Activated CD8-positive, alpha-beta memory T cell treated with anti-CD3 and anti-CD28 coated beads, Interleukin-2, amount 10 ng/mL, durations not matched to agents 7 days and 5 days (primary cell): ENCODE measurements around the gene SNORC. TPM values are rescaled to one million over a fixed set of nuclear protein-coding genes. Genes with fewer than 3 reads are reported as not detected.
"Not testable (repeated sequence)": the region's sequence is repeated elsewhere in the genome, so short reads cannot be mapped to it uniquely, and the experiment has no call there.

ENCODE experiments used
- ATAC-seq: fragments of 150-1000 bp; cut with Tn5 transposase; one replicate; pipeline ENCODE4 v1.10.0; 2021; ENCODE audit warnings: moderate library complexity
- CTCF ChIA-PET: fragments of 350-600 bp; sonication (Branson Sonifier 250); formaldehyde crosslinking; loops from one replicate; lab custom pipeline; 2021; ENCODE audit warnings: antibody characterized with exemption; lab: Charles Lee
- DNase-seq: peaks from one replicate; pipeline ENCODE4 v3.0.0-alpha.2; 2020
- H3K27ac Mint-ChIP-seq: one replicate; pipeline ENCODE4 v1.8.0; 2021; ENCODE audit warnings: mild to moderate bottlenecking, mixed read lengths
- H3K27me3 Mint-ChIP-seq: one replicate; pipeline ENCODE4 v1.8.0; 2021; ENCODE audit warnings: mixed read lengths
- H3K36me3 Mint-ChIP-seq: one replicate; pipeline ENCODE4 v1.8.0; 2021; ENCODE audit warnings: mild to moderate bottlenecking, mixed read lengths
- H3K4me1 Mint-ChIP-seq: one replicate; pipeline ENCODE4 v1.8.0; 2021; ENCODE audit warnings: mixed read lengths
- H3K4me3 Mint-ChIP-seq: one replicate; pipeline ENCODE4 v1.8.0; 2021; ENCODE audit warnings: mild to moderate bottlenecking, moderate library complexity, mixed read lengths
- H3K9me3 Mint-ChIP-seq: one replicate; pipeline ENCODE4 v1.8.0; 2022; ENCODE audit warnings: low read depth, mixed read lengths
- total RNA-seq, 2 experiments: library from RNA; stranded (reverse); gene quantifications; one replicate each; pipeline ENCODE4 v1.2.3, GENCODE V29; 2021

SNORC gene
- total RNA-seq, 2 experiments from 2014 or later, result 1.4 to 1.8 TPM

DNA sequence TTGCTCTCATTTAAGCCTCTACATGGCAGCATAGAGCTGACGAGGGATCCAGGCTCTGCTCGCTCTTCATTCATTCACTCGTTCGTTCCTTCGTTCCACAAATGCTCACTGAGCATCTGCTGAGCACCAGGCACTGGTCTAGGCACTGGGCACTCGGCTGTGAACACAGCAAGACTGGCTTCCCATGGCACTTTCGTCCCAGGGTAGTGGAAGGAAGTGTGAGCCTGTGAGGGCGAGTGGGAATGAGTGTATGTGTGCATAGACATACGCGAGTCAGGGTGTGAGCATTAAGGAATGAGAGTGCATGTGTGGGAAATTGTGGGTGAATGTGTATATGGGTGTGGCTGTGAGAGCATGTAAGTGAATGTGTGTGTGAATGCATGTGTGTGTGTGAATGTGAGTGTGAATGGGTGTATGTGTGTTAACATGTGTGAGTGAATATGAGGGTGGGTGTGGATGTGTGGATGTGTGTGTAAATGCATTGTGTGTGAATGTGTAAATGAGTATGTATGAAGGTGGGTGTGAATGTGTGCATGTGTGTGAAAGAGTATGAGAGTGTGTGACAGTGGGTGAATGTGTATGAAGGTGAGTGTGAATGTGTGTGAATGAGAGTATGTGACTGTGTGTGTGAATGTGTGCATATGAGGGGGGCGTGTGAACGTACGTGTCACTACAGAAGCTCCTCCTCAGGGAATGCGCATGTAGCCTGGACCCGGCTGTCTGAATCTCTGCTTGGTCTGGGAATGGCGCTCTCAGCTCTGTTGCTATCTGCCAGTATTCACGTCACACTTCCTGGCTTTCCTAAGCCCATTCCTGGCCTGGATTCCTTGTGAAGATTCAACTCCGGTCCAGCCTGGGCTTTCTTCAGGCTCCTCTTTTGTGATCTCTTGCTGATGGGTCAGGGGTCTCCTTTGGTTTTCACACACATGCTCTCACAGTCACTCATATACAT lies 28.8 kb downstream of the SNORC start:
- Mint-ChIP-seq H3K27me3 (no peaks in the 10 kb centered on the region), H3K9me3 (no peaks in the 10 kb centered on the region), H3K4me3 (no peak overlapping the region), H3K27ac (no peak overlapping the region), H3K4me1 (no peaks in the 10 kb centered on the region), H3K36me3 (no peaks in the 10 kb centered on the region)
- no peak for DNase-seq
- no peak for ATAC-seq
- CTCF ChIA-PET, result no interaction called here

DNA sequence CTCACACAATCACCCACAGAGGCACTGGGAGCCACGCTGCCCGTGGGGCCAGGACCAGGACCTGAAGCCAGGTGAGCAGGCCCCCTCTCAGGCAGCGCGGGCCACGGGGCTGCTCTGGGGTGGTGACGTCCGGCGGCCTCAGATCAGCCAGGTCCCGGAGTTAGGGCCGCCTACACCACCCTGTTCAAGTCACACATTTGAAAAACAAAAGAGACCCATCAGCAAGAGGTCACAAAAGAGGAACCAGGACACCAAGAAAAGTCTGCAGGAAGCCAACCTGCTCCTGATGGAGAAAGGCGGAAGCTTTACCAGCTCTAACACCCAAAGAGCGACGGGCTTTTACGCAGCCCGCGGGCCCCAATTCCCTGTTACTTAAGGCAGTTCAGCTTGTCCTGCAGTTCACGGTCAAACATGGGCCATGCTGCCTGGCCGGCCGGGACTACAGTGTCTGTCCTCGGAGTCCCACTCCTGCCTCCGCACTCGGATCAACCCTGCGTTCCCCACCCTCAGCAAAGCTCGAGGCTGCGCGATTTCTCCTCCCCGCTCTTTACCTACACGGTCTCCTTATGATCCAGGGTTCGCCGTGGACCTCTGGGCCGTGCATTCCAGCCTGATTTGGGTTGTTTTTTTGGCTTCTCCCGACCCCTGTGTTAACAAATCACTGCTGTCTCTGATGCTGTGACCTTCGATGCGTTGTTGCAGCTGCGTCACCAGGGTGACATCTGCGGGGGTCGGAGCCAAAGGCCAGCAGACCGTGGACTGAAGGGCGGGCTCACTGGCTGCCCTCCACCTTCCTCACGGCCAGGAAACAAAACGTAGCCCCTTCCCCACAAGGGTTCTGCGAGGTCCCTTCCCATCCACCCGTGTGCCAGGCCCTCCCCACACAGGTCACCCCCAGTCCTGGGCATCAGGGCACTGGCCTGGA lies 31.0 kb downstream of the SNORC start:
- ATAC-seq (no peak), DNase-seq (no peak)
- no peak overlapping the region for H3K27ac Mint-ChIP-seq
- H3K27me3 Mint-ChIP-seq, result no peaks in the 10 kb centered on the region
- CTCF ChIA-PET, result no interaction called here
- H3K9me3 Mint-ChIP-seq, result no peaks in the 10 kb centered on the region
- H3K36me3 Mint-ChIP-seq, result no peaks in the 10 kb centered on the region
- H3K4me3 Mint-ChIP-seq, result no peak overlapping the region
- no peaks in the 10 kb centered on the region for H3K4me1 Mint-ChIP-seq

DNA sequence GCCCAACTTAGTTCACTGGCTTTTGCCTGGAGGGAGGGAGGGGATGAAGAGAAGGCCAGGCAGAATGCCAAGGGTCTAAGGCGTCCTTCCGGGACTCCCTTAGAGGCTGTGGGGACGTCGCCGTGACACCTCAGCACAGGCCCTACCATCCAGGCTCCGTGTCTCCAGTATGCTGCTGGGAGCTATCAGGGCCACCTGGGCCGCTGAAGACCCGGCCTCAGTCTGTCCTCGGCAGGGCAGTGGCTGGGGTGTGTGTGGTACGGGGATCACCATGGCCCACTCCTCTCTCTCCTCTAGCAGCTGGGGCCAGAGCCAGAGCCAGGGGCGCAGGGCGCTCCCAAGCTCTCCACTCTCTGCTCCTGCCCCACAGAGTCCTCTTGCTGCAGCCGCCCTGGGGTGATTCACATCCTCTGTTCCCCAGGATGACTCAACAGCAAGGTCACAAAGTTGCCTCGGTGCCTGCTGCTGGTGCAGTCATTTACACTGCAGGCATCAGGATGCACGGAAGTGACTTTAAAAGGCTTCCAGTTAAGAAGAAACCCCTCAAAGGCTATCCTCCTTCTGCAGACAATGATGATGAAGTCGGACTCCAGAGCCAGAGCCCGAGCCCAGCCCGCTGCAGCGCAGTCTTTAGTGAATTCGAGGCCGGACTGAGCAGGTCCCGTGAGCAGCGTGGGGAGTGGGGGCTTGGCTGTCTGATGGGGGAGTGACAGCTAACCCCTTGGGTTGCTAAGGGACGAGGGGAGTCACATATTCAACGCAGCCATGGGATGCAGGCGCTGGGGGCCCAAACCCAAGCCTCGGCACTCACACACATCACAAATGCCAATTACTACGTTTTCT lies 31.9 kb downstream of the SNORC start:
- H3K4me3 Mint-ChIP-seq, result no peak overlapping the region
- H3K4me1 Mint-ChIP-seq, result no peaks in the 10 kb centered on the region
- DNase-seq, result no peak
- peak; percentile 53 for ATAC-seq
- no peaks in the 10 kb centered on the region for H3K36me3 Mint-ChIP-seq
- H3K27me3 Mint-ChIP-seq, result no peaks in the 10 kb centered on the region
- no peak overlapping the region for H3K27ac Mint-ChIP-seq
- CTCF ChIA-PET, result no interaction called here
- H3K9me3 Mint-ChIP-seq, result no peaks in the 10 kb centered on the region

DNA sequence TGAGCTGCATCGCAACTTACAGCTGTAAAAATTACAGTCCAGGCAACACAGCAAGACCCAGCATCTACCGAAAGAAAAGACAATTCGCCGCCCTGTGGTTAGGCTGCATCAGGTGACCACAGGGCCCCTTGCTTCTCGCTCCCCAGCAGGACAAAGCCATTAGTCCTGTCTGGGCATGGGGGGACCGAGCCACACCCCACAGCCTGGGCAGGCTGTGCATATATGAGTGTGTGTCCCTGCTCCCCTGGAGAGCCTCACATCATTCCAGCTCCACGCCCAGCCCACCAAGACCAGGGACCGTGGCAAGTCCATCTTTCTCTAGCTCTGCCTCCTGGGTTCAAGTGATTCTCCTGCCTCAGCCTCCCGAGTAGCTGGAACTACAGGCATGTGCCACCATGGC lies 33.9 kb downstream of the SNORC start:
- peaks cover 6% of the 10 kb centered on the region for H3K27me3 Mint-ChIP-seq
- CTCF ChIA-PET, result no interaction called here
- no peaks in the 10 kb centered on the region for H3K4me1 Mint-ChIP-seq
- H3K36me3 Mint-ChIP-seq, result no peaks in the 10 kb centered on the region
- ATAC-seq (no peak), DNase-seq (no peak)
- no peak overlapping the region for H3K27ac Mint-ChIP-seq
- H3K4me3 Mint-ChIP-seq, result no peak overlapping the region
- H3K9me3 Mint-ChIP-seq, result no peaks in the 10 kb centered on the region

DNA sequence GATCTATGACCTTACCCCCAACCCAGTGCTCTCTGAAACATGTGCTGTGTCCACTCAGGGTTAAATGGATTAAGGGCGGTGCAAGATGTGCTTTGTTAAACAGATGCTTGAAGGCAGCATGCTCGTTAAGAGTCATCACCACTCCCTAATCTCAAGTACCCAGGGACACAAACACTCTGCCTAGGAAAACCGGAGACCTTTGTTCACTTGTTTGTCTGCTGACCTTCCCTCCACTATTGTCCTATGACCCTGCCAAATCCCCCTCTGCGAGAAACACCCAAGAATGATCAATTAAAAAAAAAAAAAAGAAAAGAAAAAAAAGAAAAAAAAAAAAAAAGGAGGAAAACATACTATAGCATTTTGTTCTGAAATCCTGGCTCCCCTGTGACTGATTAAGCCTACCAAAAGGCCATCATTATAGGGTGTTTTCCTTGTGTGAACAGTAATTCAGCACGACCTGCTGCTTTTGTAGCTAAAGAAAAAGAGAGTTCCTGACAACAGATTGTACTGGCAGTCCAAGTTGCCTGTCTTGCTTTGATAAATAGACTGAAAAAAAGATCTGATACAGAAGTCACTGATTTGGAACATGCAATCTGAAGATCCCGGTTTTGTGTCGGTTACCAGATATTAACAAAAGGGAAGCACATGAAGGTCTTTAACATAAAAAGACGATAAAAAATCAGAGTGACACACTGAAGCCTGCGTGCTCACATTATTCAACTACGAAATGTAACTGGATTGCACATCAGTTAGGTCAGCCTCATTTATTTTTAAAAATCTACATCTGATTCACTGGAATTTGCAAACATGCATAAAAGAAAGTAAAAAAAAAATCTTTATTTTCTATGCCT lies 37.0 kb downstream of the SNORC start:
- H3K36me3 Mint-ChIP-seq, ATAC-seq: not testable (repeated sequence)

DNA sequence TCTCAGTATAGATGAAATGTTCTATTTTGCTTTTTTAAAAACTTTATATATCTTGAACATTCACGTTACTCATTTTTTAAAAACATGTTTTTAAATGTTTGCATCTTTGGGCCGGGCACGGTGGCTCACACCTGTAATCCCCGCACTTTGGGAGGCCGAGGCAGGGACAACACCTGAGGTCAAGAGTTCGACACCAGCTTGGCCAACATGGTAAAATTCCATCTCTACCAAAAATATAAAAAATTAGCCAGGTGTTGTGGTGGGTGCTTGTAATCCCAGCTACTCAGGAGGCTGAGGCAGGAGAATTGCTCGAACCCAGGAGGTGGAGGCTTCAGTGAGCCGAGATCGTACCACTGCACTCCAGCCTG lies 37.6 kb downstream of the SNORC start:
- H3K4me1 Mint-ChIP-seq, H3K36me3 Mint-ChIP-seq, H3K9me3 Mint-ChIP-seq, CTCF ChIA-PET, ATAC-seq, H3K4me3 Mint-ChIP-seq, DNase-seq, H3K27ac Mint-ChIP-seq: not testable (repeated sequence)
- peaks cover 31% of the 10 kb centered on the region for H3K27me3 Mint-ChIP-seq

More for the DNA sequence above, 37.0 kb downstream of the SNORC start:
- H3K4me1 Mint-ChIP-seq, DNase-seq, CTCF ChIA-PET, H3K27ac Mint-ChIP-seq, H3K9me3 Mint-ChIP-seq, H3K4me3 Mint-ChIP-seq: not testable (repeated sequence)
- peaks cover 28% of the 10 kb centered on the region for H3K27me3 Mint-ChIP-seq

DNA sequence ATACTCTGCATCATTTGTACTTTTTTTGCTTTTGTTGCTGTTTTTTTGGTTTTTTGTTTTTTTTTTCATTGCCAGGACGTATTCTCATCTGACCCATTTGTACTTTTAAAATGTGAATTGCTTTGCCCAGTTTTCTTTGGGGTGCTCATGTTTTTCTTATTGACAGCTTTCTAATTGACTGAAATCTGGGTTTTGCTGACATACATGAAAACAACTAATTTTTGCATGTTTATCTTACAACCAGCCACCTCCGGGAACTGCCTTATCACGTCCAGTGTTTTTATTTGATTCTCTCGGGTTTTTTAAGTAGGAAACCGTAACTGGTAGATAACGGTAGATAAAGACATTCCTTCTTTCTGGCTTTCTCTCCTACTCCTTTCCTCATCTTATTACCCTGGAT lies 38.6 kb downstream of the SNORC start:
- ATAC-seq (no peak), DNase-seq (no peak)
- CTCF ChIA-PET, result no interaction called here
- H3K9me3 Mint-ChIP-seq, result peaks cover 7% of the 10 kb centered on the region
- H3K4me3 Mint-ChIP-seq, result no peak overlapping the region
- H3K27me3 Mint-ChIP-seq, result peaks cover 36% of the 10 kb centered on the region
- no peaks in the 10 kb centered on the region for H3K4me1 Mint-ChIP-seq
- no peaks in the 10 kb centered on the region for H3K36me3 Mint-ChIP-seq
- H3K27ac Mint-ChIP-seq, result no peak overlapping the region

DNA sequence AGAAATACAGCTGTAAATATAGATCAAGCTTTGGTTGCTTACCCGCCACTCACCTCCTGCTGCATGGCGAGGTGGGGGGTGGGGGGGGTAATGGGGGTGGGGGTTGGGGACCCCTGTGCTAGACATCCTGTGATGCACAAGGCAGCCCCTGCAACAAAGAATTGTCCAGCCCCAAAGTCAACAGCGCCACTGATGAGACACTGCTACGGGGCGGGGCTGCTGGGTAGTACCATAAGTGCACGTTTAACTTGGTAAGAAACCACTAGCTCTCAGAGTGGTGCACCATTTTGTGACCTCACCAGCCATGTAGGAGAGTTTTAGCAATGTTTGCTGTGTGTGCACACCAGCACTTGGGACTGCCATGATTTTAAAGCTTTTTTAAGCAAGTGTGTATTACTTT lies 40.3 kb downstream of the SNORC start:
- H3K4me1 Mint-ChIP-seq, result no peaks in the 10 kb centered on the region
- H3K36me3 Mint-ChIP-seq, result no peaks in the 10 kb centered on the region
- CTCF ChIA-PET, result no interaction called here
- H3K27ac Mint-ChIP-seq, result no peak overlapping the region
- peaks cover 7% of the 10 kb centered on the region for H3K9me3 Mint-ChIP-seq
- no peak for ATAC-seq
- H3K4me3 Mint-ChIP-seq, result no peak overlapping the region
- peaks cover 43% of the 10 kb centered on the region for H3K27me3 Mint-ChIP-seq
- no peak for DNase-seq

DNA sequence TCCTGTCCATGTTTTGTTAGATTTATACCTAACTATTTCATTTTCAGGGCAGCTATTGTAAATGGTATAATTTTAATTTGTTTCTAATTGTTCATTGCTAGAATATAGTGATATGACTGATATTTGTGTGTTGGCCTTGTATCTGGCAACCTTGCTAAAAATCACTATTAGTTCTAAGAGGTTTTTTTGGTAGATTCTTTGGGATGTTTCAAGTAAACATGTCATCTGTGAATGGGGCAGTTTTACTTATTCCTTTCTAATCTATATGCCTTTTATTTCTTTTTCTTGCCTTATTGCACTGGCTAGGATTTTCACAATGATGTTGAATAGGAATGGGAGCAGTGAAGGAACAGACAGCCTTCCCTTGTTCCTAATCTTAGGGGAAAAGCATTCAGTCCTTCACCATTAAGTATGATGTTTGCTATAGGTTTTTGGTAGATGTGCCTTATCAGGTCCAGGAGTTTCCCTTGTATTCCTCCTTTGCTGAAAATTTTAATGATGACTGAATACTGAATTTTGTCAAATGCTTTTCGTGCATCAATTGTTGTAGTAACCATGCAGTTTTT lies 41.7 kb downstream of the SNORC start:
- Mint-ChIP-seq H3K4me1 (no peaks in the 10 kb centered on the region), H3K9me3 (peaks cover 7% of the 10 kb centered on the region), H3K4me3 (no peak overlapping the region), H3K36me3 (no peaks in the 10 kb centered on the region), H3K27me3 (peaks cover 52% of the 10 kb centered on the region), H3K27ac (no peak overlapping the region)
- DNase-seq, result no peak
- no peak for ATAC-seq
- CTCF ChIA-PET, result no interaction called here

DNA sequence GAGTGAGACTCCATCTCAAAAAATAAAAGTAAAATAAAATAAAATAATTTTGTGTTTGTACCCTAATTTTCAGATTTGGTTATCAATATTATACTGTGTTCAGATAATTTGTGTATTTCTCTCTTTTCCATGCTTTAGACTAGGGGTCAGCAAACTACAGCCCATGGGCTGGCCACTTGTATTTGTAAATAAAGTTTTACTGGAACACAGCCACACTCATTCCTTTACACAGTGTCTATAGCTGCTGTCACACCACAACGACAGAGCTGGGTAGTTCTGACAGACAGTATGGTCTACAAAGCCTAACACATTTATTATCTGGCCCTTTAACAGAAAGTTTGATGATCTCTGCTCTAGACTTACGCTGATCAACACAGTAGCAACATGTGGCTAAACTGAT lies 43.8 kb downstream of the SNORC start:
- Mint-ChIP-seq H3K27me3 (peaks cover 55% of the 10 kb centered on the region), H3K27ac (no peak overlapping the region), H3K4me1 (no peaks in the 10 kb centered on the region), H3K36me3 (no peaks in the 10 kb centered on the region), H3K9me3 (peaks cover 7% of the 10 kb centered on the region), H3K4me3 (no peak overlapping the region)
- ATAC-seq (no peak), DNase-seq (no peak)
- CTCF ChIA-PET, result no interaction called here

DNA sequence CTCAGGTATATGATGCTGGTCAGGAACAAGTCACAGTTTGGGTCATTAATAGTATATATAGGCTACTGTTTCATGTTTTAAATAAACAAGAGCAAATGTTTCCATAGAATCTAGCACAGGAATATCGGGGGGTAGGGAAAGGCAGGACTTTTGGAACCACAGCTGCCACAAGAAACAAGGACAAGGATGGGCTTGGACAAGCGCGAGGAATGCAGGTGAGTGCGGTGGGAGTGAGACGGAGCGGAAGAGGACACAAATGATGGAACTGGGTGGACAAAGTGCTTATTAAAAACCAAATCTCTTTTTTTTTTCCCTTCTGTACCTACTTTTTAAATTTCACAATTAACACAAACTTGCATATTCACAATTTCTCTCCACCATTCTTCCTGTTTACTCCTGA lies 49.1 kb downstream of the SNORC start:
- Mint-ChIP-seq H3K36me3 (no peaks in the 10 kb centered on the region), H3K9me3 (no peaks in the 10 kb centered on the region), H3K27ac (no peak overlapping the region), H3K4me3 (no peak overlapping the region), H3K4me1 (no peaks in the 10 kb centered on the region), H3K27me3 (peaks cover 41% of the 10 kb centered on the region)
- ATAC-seq (no peak), DNase-seq (no peak)
- CTCF ChIA-PET, result no interaction called here

DNA sequence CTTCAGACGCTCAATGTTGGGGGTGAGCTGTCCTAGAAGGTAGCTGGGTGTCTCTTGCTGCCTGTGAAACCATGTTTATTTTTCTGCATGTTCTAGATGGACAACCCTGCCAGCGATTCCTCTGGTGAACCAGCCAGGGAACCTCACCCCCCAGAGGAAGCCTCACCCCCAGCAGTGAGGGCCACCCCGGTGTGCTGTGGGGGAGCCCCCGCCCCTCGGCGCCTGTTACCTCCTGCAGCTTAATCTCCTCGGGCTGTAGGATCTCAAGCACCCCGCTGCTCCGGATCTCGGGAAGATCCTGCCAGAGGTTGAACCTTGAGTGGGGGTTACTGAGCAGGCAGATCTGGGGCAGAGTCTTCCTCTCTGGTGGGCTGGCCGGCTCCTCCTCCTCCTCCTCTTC lies 50.0 kb downstream of the SNORC start:
- Mint-ChIP-seq H3K36me3 (no peaks in the 10 kb centered on the region), H3K4me3 (no peak overlapping the region), H3K9me3 (no peaks in the 10 kb centered on the region), H3K27ac (no peak overlapping the region), H3K27me3 (peaks cover 49% of the 10 kb centered on the region), H3K4me1 (no peaks in the 10 kb centered on the region)
- CTCF ChIA-PET, result no interaction called here
- DNase-seq (no peak), ATAC-seq (no peak)
